K562 (cell line): ENCODE data around the gene CD164. TPM values are rescaled to one million over a fixed set of nuclear protein-coding genes. Genes with fewer than 3 reads are reported as not detected.

ENCODE experiments used
- ATAC-seq: fragments of 200-7000 bp; cut with Tn5 transposase; 3 replicates; pipeline ENCODE4 v1.9.1; 2020; ENCODE audit warnings: moderate library complexity
- BruUV-seq: library from RNA; stranded (reverse); fragments of 400-500 nt; replicated peaks from 2 replicates; lab custom pipeline; 2021; lab: Mats Ljungman, UMichigan
- CTCF ChIA-PET: fragments of 300-600 bp; formaldehyde crosslinking; extraction: SDS; loops from one replicate; lab custom pipeline; 2021; ENCODE audit warnings: low intra/inter-chr PET ratio; lab: Yijun Ruan, JAX
- POLR2A ChIA-PET: fragments of 300-600, 350-650 bp; sonication (Branson Sonifier 250); formaldehyde crosslinking; extraction: SDS; loops from one replicate; lab custom pipeline; 2021; ENCODE audit warnings: antibody characterized with exemption, inconsistent platforms; lab: Yijun Ruan, JAX
- DNase-seq, 4 experiments: peaks; one replicate each; pipeline versions ENCODE4 v3.0.0 to v3.0.0-alpha.2; 2011 to 2018; ENCODE audit warnings: low spot score in 3 of 4, mixed read lengths in 3 of 4; ENCODE audit errors: extremely low read depth in 1 of 4
- FAIRE-seq: peaks from 2 replicates; lab custom pipeline; 2011; peaks lifted over from hg19 to GRCh38; lab: Jason Lieb, UNC
- H2AFZ ChIP-seq: 2 replicates; pipeline ENCODE4 v1.6.0; 2011; ENCODE audit warnings: low read depth, low read length, control low read depth, inconsistent platforms
- H3K27ac ChIP-seq: fragments of 200-600 bp; 3 replicates; pipeline ENCODE4 v1.8.0; 2011; ENCODE audit warnings: low read depth, mild to moderate bottlenecking, control low read depth, inconsistent platforms, low read length, moderate library complexity, mixed read lengths; ENCODE audit errors: extremely low read depth
- H3K27me3 ChIP-seq, 2 experiments: fragments of 300-600 bp in 1 of 2; 2 replicates in 1 of 2; 3 replicates in 1 of 2; pipeline versions ENCODE4 v1.6.0 to v1.8.0; 2011; ENCODE audit warnings: inconsistent platforms in 2 of 2, low read length in 2 of 2, mild to moderate bottlenecking in 1 of 2, mixed read lengths in 1 of 2, moderate library complexity in 1 of 2; ENCODE audit not compliant: control insufficient read depth in 2 of 2, insufficient read depth in 2 of 2
- H3K36me3 ChIP-seq: fragments of 300-600 bp; 3 replicates; pipeline ENCODE4 v1.8.0; 2011; ENCODE audit warnings: mild to moderate bottlenecking, low read length, inconsistent platforms; ENCODE audit not compliant: control insufficient read depth, insufficient read depth
- H3K4me1 ChIP-seq, 2 experiments: fragments of 200-600 bp in 1 of 2; replicated peaks in 1 of 2; 2 replicates in 1 of 2; 3 replicates in 1 of 2; pipeline versions ENCODE4 v1.5.1 to v1.8.0; 2011; ENCODE audit warnings: inconsistent platforms in 2 of 2, low read length in 2 of 2, mild to moderate bottlenecking in 1 of 2, mixed read lengths in 1 of 2, moderate library complexity in 1 of 2; ENCODE audit not compliant: control insufficient read depth in 2 of 2, insufficient read depth in 2 of 2
- H3K4me2 ChIP-seq: 2 replicates; pipeline ENCODE4 v1.6.1; 2011; ENCODE audit warnings: low read length, control low read depth, inconsistent platforms, mixed read lengths; ENCODE audit not compliant: insufficient read depth
- H3K4me3 ChIP-seq: fragments of 200-600 bp; sonication (generic), shearing (Covaris generic); 2 replicates; pipeline ENCODE4 v1.5.1; 2016; ENCODE audit warnings: control low read depth, inconsistent platforms
- H3K79me2 ChIP-seq: fragments of 200-600 bp; 3 replicates; pipeline ENCODE4 v1.8.0; 2011; ENCODE audit warnings: low read length, inconsistent platforms; ENCODE audit not compliant: control insufficient read depth, insufficient read depth
- H3K9ac ChIP-seq, 2 experiments: 2 replicates each; pipeline versions ENCODE4 v1.6.0 to v1.6.1; 2011; ENCODE audit warnings: low read depth in 2 of 2, low read length in 2 of 2, control low read depth in 1 of 2, inconsistent platforms in 1 of 2, mild to moderate bottlenecking in 1 of 2, mixed read lengths in 1 of 2; ENCODE audit not compliant: insufficient read depth in 1 of 2
- H3K9me1 ChIP-seq: one replicate; pipeline ENCODE4 v1.6.0; 2011; ENCODE audit warnings: inconsistent platforms, mild to moderate bottlenecking, low read length, moderate library complexity; ENCODE audit not compliant: control insufficient read depth, insufficient read depth
- H3K9me3 ChIP-seq: replicated peaks from 2 replicates; pipeline ENCODE4 v1.5.1; 2011; ENCODE audit warnings: low read depth, low read length, inconsistent platforms; ENCODE audit not compliant: control insufficient read depth, insufficient read depth
- H4K20me1 ChIP-seq: replicated peaks from 2 replicates; pipeline ENCODE4 v1.6.1; 2011; ENCODE audit warnings: low read length, inconsistent platforms, mixed read lengths; ENCODE audit not compliant: control insufficient read depth, insufficient read depth
- E2F3 ChIP-seq: fragments of 250-450 bp; sonication (Bioruptor Pico); IDR thresholded peaks from 2 replicates; pipeline ENCODE4 v1.4.0; 2020; ENCODE audit warnings: mild to moderate bottlenecking
- ELF4 ChIP-seq: fragments of 450-650 bp; formaldehyde crosslinking; IDR thresholded peaks from 2 replicates; pipeline ENCODE4 v1.4.0; 2022; ENCODE audit warnings: missing genetic modification characterization
- FOXP4 ChIP-seq: sonication (generic); formaldehyde crosslinking; IDR thresholded peaks from 2 replicates; pipeline ENCODE4 v1.8.0; 2022; ENCODE audit warnings: mild to moderate bottlenecking, missing genetic modification reagents, borderline replicate concordance
- HBP1 ChIP-seq: fragments of 450-650 bp; formaldehyde crosslinking; IDR thresholded peaks from 2 replicates; pipeline ENCODE4 v1.4.0; 2022; ENCODE audit warnings: missing genetic modification characterization
- KAT8 ChIP-seq: fragments of 450-650 bp; IDR thresholded peaks from 2 replicates; pipeline ENCODE4 v1.6.1; 2016; ENCODE audit warnings: low read depth, mild to moderate bottlenecking
- KLF6 ChIP-seq: fragments of 250-450 bp; sonication (Bioruptor Pico); IDR thresholded peaks from 2 replicates; pipeline ENCODE4 v1.4.0; 2020; ENCODE audit warnings: mild to moderate bottlenecking, moderate library complexity, borderline replicate concordance
- MBD2 ChIP-seq: sonication (generic); IDR thresholded peaks from 2 replicates; pipeline ENCODE4 v1.6.1; 2016; ENCODE audit warnings: low read depth, borderline replicate concordance
- POLR3A ChIP-seq: IDR thresholded peaks from 2 replicates; pipeline ENCODE4 v1.6.1; 2011; ENCODE audit warnings: borderline replicate concordance, mild to moderate bottlenecking, moderate library complexity; ENCODE audit not compliant: insufficient read length, insufficient read depth; ENCODE audit errors: extremely low read depth
- PRDM10 ChIP-seq: fragments of 450-650 bp; IDR thresholded peaks from 2 replicates; pipeline ENCODE4 v1.6.1; 2018; ENCODE audit not compliant: partially characterized antibody
- SIN3B ChIP-seq: fragments of 450-650 bp; IDR thresholded peaks from 2 replicates; pipeline ENCODE4 v1.6.1; 2017; ENCODE audit warnings: low read depth, mild to moderate bottlenecking, moderate library complexity
- SMARCE1 ChIP-seq: fragments of 450-650 bp; IDR thresholded peaks from 2 replicates; pipeline ENCODE4 v1.7.1; 2016; ENCODE audit warnings: mild to moderate bottlenecking
- SREBF2 ChIP-seq: sonication (generic); formaldehyde crosslinking; IDR thresholded peaks from 2 replicates; pipeline ENCODE4 v1.4.0; 2020; ENCODE audit warnings: mild to moderate bottlenecking, missing genetic modification reagents
- VEZF1 ChIP-seq: fragments of 200-800 bp; sonication (Bioruptor generic); IDR thresholded peaks from 2 replicates; pipeline ENCODE4 v1.6.1; 2017; ENCODE audit warnings: missing genetic modification characterization, missing compliant biosample characterization
- XRCC3 ChIP-seq: fragments of 450-650 bp; IDR thresholded peaks from 2 replicates; pipeline ENCODE4 v1.6.1; 2017; ENCODE audit warnings: mild to moderate bottlenecking, moderate library complexity
- ZNF23 ChIP-seq: fragments of 250-450 bp; sonication (Bioruptor Pico); IDR thresholded peaks from 2 replicates; pipeline ENCODE4 v1.4.0; 2020; ENCODE audit warnings: mild to moderate bottlenecking
- ZNF76 ChIP-seq: fragments of 250-450 bp; sonication (Bioruptor Pico); IDR thresholded peaks from 2 replicates; pipeline ENCODE4 v1.4.0; 2020; ENCODE audit warnings: mild to moderate bottlenecking, moderate library complexity, borderline replicate concordance
- WGBS: fragments of 100-300 bp; shearing (Covaris generic); methylation state at CpG from one replicate; pipeline ENCODE4 v1.1.6; 2016; ENCODE audit warnings: low coverage, mixed read lengths; ENCODE audit not compliant: insufficient coverage; ENCODE audit errors: missing lambda C conversion rate; 5-methylcytosine and 5-hydroxymethylcytosine counted together
- in situ Hi-C: fragments of 300-500 bp; cut with MboI; formaldehyde crosslinking; loops from 4 replicates; pipeline ENCODE4 v1.15.0; 2018; ENCODE audit warnings: inconsistent platforms, mixed read lengths
- intact Hi-C: fragments of 100-400 bp; cut with micrococcal nuclease; formaldehyde crosslinking; loops from 2 replicates; pipeline ENCODE4 v1.14.2; 2022
- polyA plus RNA-seq, 8 experiments: library from polyadenylated mRNA; depleted of rRNA in 4 of 8; stranded (reverse) in 5 of 8; unstranded in 3 of 8; fragments of >200 nt; fragmentation: Nextera tagmentation in 2 of 8; fragmentation: Illumina TruSeq in 1 of 8; extraction: Ambion mirVana in 2 of 8; extraction: Trizol in 1 of 8; gene quantifications; 2 replicates each; pipeline versions ENCODE4 v1.2.1 to v1.2.3, GENCODE V29; 2011 to 2014; ENCODE audit warnings: inconsistent platforms in 1 of 8, missing spikeins in 1 of 8
- total RNA-seq, 7 experiments: library from RNA; depleted of rRNA in 6 of 7; stranded (reverse); fragments of >200 nt in 6 of 7; fragmentation: Illumina TruSeq in 2 of 7; extraction: Trizol in 2 of 7; gene quantifications; 2 replicates each; pipeline versions ENCODE4 v1.2.1 to v1.2.3, GENCODE V29; 2011 to 2021; ENCODE audit warnings: low replicate concordance in 1 of 7

The CD164 gene
- total and polyA plus RNA-seq, 9 of the 15 experiments (the other 6 are each of a cell fraction or from before 2014, with no cell fraction given) = 79.5 to 317 (median 165) TPM

- WGBS = 82% methylated on average over 7 of the region's 7 CpGs
- no peak for TF ChIP-seq FOXP4 (CRISPR knock-in tag)
- no peak for TF ChIP-seq MBD2
- no peak for TF ChIP-seq HBP1 (CRISPR knock-in tag)
- no peak for TF ChIP-seq KLF6 (CRISPR knock-in tag)
- no peak for TF ChIP-seq SMARCE1
- TF ChIP-seq ZNF23 = no peak
- no peak for TF ChIP-seq POLR3A
- TF ChIP-seq ELF4 (CRISPR knock-in tag) = no peak
- no peak for TF ChIP-seq KAT8
- TF ChIP-seq SIN3B = no peak
- no peak for TF ChIP-seq ZNF76 (CRISPR knock-in tag)
- no peak for TF ChIP-seq XRCC3
- no peak for TF ChIP-seq VEZF1 (CRISPR knock-in tag)
- no peak for TF ChIP-seq E2F3 (CRISPR knock-in tag)
- TF ChIP-seq SREBF2 (CRISPR knock-in tag) = no peak
- no peak for TF ChIP-seq PRDM10
- ATAC-seq (no peak), DNase-seq (no peak), FAIRE-seq (no peak)
- Histone ChIP-seq H3K79me2 (no peaks in the 10 kb centered on the region), H3K9ac (no peak overlapping the region), H3K36me3 (no peaks in the 10 kb centered on the region), H3K4me1 (peaks cover 37 to 49% of the 10 kb centered on the region in 2 experiments), H3K4me2 (no peak overlapping the region), H3K27me3 (no peaks in the 10 kb centered on the region), H3K27ac (no peak overlapping the region), H4K20me1 (no peaks in the 10 kb centered on the region), H3K9me1 (no peaks in the 10 kb centered on the region), H3K4me3 (no peak overlapping the region), H3K9me3 (no peaks in the 10 kb centered on the region), H2AFZ (no peak overlapping the region)
- ChIA-PET POLR2A (no interaction called here), CTCF (no interaction called here)
- intact Hi-C loops = no loop called here
- in situ Hi-C loops = no loop called here
- BruUV-seq = no TSS peak
These were observed 38.7 kb downstream of the CD164 start for GRCh38 chr6:109343518-109343917.
